Kidney (tissue), 14 donors: Measurements from ENCODE around the gene SLC23A3. TPM values are rescaled to one million over a fixed set of nuclear protein-coding genes. Genes with fewer than 3 reads are reported as not detected.

Experiments
- DNase-seq, 5 donors: peaks; one replicate each; pipeline ENCODE4 v3.0.0-alpha.2; 2013 to 2020
- FAIRE-seq: peaks from 2 replicates; lab custom pipeline; 2012; peaks lifted over from hg19 to GRCh38; lab: Jason Lieb, UNC
- H3K27ac ChIP-seq, 2 donors: one replicate each; pipeline ENCODE4 v1.7.0; 2013; ENCODE audit warnings: low read depth in 2 of 2, low read length in 2 of 2, inconsistent platforms in 1 of 2
- H3K27me3 ChIP-seq: one replicate; pipeline ENCODE4 v1.7.1; 2013; ENCODE audit warnings: low read length, inconsistent platforms; ENCODE audit not compliant: control insufficient read depth, insufficient read depth
- H3K36me3 ChIP-seq, 3 donors: one replicate each; pipeline versions ENCODE4 v1.7.0 to v1.7.1; 2013; ENCODE audit warnings: low read length in 3 of 3, control low read depth in 1 of 3, inconsistent platforms in 1 of 3; ENCODE audit not compliant: insufficient read depth in 3 of 3, control insufficient read depth in 2 of 3
- H3K4me1 ChIP-seq, 3 donors: one replicate each; pipeline versions ENCODE4 v1.7.0 to v1.7.1; 2013; ENCODE audit warnings: low read length in 3 of 3, inconsistent platforms in 1 of 3, low read depth in 1 of 3; ENCODE audit not compliant: control insufficient read depth in 2 of 3, insufficient read depth in 2 of 3
- H3K4me3 ChIP-seq, 3 donors: one replicate each; pipeline versions ENCODE4 v1.7.0 to v1.8.1; 2013; ENCODE audit warnings: low read length in 3 of 3, control low read depth in 1 of 3, inconsistent platforms in 1 of 3
- H3K9ac ChIP-seq, 3 donors: one replicate each; pipeline versions ENCODE4 v1.7.0 to v1.7.1; 2013; ENCODE audit warnings: low read length in 3 of 3, control low read depth in 1 of 3, inconsistent platforms in 1 of 3
- H3K9me3 ChIP-seq, 3 donors: one replicate each; pipeline versions ENCODE4 v1.7.0 to v1.7.1; 2013; ENCODE audit warnings: low read length in 3 of 3, control low read depth in 1 of 3, inconsistent platforms in 1 of 3; ENCODE audit not compliant: control insufficient read depth in 2 of 3, insufficient read depth in 1 of 3
- intact Hi-C: fragments of 100-400 bp; cut with DNase I; formaldehyde crosslinking; loops from one replicate; pipeline ENCODE4 v1.11.1; 2022
- polyA plus RNA-seq: library from polyadenylated mRNA; stranded (reverse); fragments of 350-450 nt; fragmentation: Illumina TruSeq; extraction: RNeasy Lipid Tissue Mini Kit (QIAGEN cat#74804); gene quantifications from one replicate; pipeline ENCODE4 v1.2.3, GENCODE V29; 2014; ENCODE audit warnings: low read depth, low replicate concordance; ENCODE audit not compliant: insufficient read depth
- total RNA-seq: library from RNA; stranded (reverse); fragmentation: NEBNext Ultra II Directional; extraction: Animal tissue kit (Norgen Biotek cat#: 25700); gene quantifications from one replicate; pipeline ENCODE4 v1.2.1, GENCODE V29; 2021
- TF ChIP-seq, protein P1 (sequence below): IDR thresholded peaks from 3 replicates; pipeline ENCODE4 v1.5.1; 2012; ENCODE audit warnings: mild to moderate bottlenecking, moderate library complexity, borderline replicate concordance; ENCODE audit not compliant: insufficient read depth; ENCODE audit errors: extremely low read depth
- donor health status: control.
- donor health status: control.
- donor health status: control.
- donor health status: control.
- donor health status: control.
- donor health status: DM: yes; HTN: yes; CAD: no.
- donor health status: Normal renal cell carcinoma (clear cell type).

The SLC23A3 gene
- total and polyA plus RNA-seq, 2 donors from 2014 or later, result 2.8 to 10.9 TPM

- H3K9me3 ChIP-seq, result no peaks in the 10 kb centered on the region
- no peak overlapping the region for H3K4me3 ChIP-seq
- intact Hi-C loops, result no loop called here
- H3K4me1 ChIP-seq, result no peaks in the 10 kb centered on the region
- H3K36me3 ChIP-seq, result no peaks in the 10 kb centered on the region
- no peaks in the 10 kb centered on the region for H3K27me3 ChIP-seq
- no peak overlapping the region for H3K9ac ChIP-seq
- TF ChIP-seq, protein P1, sequence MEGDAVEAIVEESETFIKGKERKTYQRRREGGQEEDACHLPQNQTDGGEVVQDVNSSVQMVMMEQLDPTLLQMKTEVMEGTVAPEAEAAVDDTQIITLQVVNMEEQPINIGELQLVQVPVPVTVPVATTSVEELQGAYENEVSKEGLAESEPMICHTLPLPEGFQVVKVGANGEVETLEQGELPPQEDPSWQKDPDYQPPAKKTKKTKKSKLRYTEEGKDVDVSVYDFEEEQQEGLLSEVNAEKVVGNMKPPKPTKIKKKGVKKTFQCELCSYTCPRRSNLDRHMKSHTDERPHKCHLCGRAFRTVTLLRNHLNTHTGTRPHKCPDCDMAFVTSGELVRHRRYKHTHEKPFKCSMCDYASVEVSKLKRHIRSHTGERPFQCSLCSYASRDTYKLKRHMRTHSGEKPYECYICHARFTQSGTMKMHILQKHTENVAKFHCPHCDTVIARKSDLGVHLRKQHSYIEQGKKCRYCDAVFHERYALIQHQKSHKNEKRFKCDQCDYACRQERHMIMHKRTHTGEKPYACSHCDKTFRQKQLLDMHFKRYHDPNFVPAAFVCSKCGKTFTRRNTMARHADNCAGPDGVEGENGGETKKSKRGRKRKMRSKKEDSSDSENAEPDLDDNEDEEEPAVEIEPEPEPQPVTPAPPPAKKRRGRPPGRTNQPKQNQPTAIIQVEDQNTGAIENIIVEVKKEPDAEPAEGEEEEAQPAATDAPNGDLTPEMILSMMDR, result no peak
- no peak for FAIRE-seq
- no peak overlapping the region for H3K27ac ChIP-seq
- no peak for DNase-seq
Observed at GRCh38 chr2:219199470-219200211, 29.8 kb upstream of the SLC23A3 start.

GRCh38 chr2:219198974-219199373 is 29.1 kb upstream of the SLC23A3 start:
- no peak overlapping the region for H3K27ac ChIP-seq
- no peaks in the 10 kb centered on the region for H3K4me1 ChIP-seq
- H3K9me3 ChIP-seq, result no peaks in the 10 kb centered on the region
- DNase-seq (no peak), FAIRE-seq (no peak)
- no peaks in the 10 kb centered on the region for H3K27me3 ChIP-seq
- H3K36me3 ChIP-seq, result no peaks in the 10 kb centered on the region
- H3K9ac ChIP-seq, result no peak overlapping the region
- intact Hi-C loops, result no loop called here
- no peak overlapping the region for H3K4me3 ChIP-seq
- TF ChIP-seq, protein P1, result no peak

DNA sequence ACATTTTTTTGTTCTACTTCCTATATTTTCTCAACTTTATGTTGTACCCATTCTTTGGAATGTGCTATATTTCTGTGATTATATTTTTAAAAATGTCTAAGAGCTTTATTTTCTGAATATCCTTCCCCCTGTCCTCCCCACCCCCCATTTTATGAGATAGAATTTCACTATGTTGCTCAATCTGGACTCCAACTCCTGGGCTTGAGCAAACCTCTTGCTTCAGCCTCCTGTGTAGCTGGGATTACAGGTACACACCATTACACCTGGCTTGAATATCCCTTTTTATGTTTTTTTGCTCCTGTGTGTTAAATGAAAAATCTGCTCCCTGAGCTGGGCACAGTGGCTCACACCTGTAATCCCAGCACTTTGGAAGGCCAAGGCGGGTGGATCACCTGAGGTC is 27.6 kb upstream of the SLC23A3 start:
- Histone ChIP-seq H3K4me3 (no peak overlapping the region), H3K4me1 (no peaks in the 10 kb centered on the region), H3K27me3 (no peaks in the 10 kb centered on the region), H3K27ac (no peak overlapping the region), H3K9me3 (no peaks in the 10 kb centered on the region), H3K36me3 (no peaks in the 10 kb centered on the region), H3K9ac (no peak overlapping the region)
- TF ChIP-seq, protein P1, result no peak
- intact Hi-C loops, result no loop called here
- DNase-seq (no peak), FAIRE-seq (no peak)
